Kidney (tissue), 14 donors: ENCODE data around the gene DNAJB13. TPM values are rescaled to one million over a fixed set of nuclear protein-coding genes. Genes with fewer than 3 reads are reported as not detected.

Source experiments
- DNase-seq, 5 donors: peaks; one replicate each; pipeline ENCODE4 v3.0.0-alpha.2; 2013 to 2020
- FAIRE-seq: peaks from 2 replicates; lab custom pipeline; 2012; peaks lifted over from hg19 to GRCh38; lab: Jason Lieb, UNC
- H3K27ac ChIP-seq, 2 donors: one replicate each; pipeline ENCODE4 v1.7.0; 2013; ENCODE audit warnings: low read depth in 2 of 2, low read length in 2 of 2, inconsistent platforms in 1 of 2
- H3K27me3 ChIP-seq: one replicate; pipeline ENCODE4 v1.7.1; 2013; ENCODE audit warnings: low read length, inconsistent platforms; ENCODE audit not compliant: control insufficient read depth, insufficient read depth
- H3K36me3 ChIP-seq, 3 donors: one replicate each; pipeline versions ENCODE4 v1.7.0 to v1.7.1; 2013; ENCODE audit warnings: low read length in 3 of 3, control low read depth in 1 of 3, inconsistent platforms in 1 of 3; ENCODE audit not compliant: insufficient read depth in 3 of 3, control insufficient read depth in 2 of 3
- H3K4me1 ChIP-seq, 3 donors: one replicate each; pipeline versions ENCODE4 v1.7.0 to v1.7.1; 2013; ENCODE audit warnings: low read length in 3 of 3, inconsistent platforms in 1 of 3, low read depth in 1 of 3; ENCODE audit not compliant: control insufficient read depth in 2 of 3, insufficient read depth in 2 of 3
- H3K4me3 ChIP-seq, 3 donors: one replicate each; pipeline versions ENCODE4 v1.7.0 to v1.8.1; 2013; ENCODE audit warnings: low read length in 3 of 3, control low read depth in 1 of 3, inconsistent platforms in 1 of 3
- H3K9ac ChIP-seq, 3 donors: one replicate each; pipeline versions ENCODE4 v1.7.0 to v1.7.1; 2013; ENCODE audit warnings: low read length in 3 of 3, control low read depth in 1 of 3, inconsistent platforms in 1 of 3
- H3K9me3 ChIP-seq, 3 donors: one replicate each; pipeline versions ENCODE4 v1.7.0 to v1.7.1; 2013; ENCODE audit warnings: low read length in 3 of 3, control low read depth in 1 of 3, inconsistent platforms in 1 of 3; ENCODE audit not compliant: control insufficient read depth in 2 of 3, insufficient read depth in 1 of 3
- intact Hi-C: fragments of 100-400 bp; cut with DNase I; formaldehyde crosslinking; loops from one replicate; pipeline ENCODE4 v1.11.1; 2022
- polyA plus RNA-seq: library from polyadenylated mRNA; stranded (reverse); fragments of 350-450 nt; fragmentation: Illumina TruSeq; extraction: RNeasy Lipid Tissue Mini Kit (QIAGEN cat#74804); gene quantifications from one replicate; pipeline ENCODE4 v1.2.3, GENCODE V29; 2014; ENCODE audit warnings: low read depth, low replicate concordance; ENCODE audit not compliant: insufficient read depth
- total RNA-seq: library from RNA; stranded (reverse); fragmentation: NEBNext Ultra II Directional; extraction: Animal tissue kit (Norgen Biotek cat#: 25700); gene quantifications from one replicate; pipeline ENCODE4 v1.2.1, GENCODE V29; 2021
- TF ChIP-seq, protein P1 (sequence below): IDR thresholded peaks from 3 replicates; pipeline ENCODE4 v1.5.1; 2012; ENCODE audit warnings: mild to moderate bottlenecking, moderate library complexity, borderline replicate concordance; ENCODE audit not compliant: insufficient read depth; ENCODE audit errors: extremely low read depth
- donor health status: control.
- donor health status: control.
- donor health status: control.
- donor health status: control.
- donor health status: control.
- donor health status: DM: yes; HTN: yes; CAD: no.
- donor health status: Normal renal cell carcinoma (clear cell type).

Gene DNAJB13
- total and polyA plus RNA-seq, 2 donors from 2014 or later: 1.5 to 4.3 TPM

DNA sequence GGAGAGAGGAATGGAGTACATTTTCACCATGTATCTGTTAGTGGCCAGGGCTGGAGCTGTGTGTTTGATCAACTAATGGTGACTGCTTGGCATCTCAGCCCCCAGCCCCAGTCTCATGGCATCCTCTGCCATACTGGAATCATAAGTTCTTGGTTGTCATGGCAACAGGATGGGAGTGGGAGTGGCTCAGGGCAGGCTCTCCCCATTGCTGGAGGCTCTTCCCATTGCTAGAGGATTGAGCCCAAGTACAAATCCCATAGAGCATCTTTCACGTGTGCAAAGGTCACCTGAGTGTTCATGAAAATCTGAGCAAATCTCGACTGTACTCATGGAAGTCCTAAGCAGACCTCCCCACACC, 14.9 kb downstream of the DNAJB13 start:
- Histone ChIP-seq H3K4me1 (peaks cover 0 to 2% (median 0%) of the 10 kb centered on the region in 3 donors), H3K9ac (no peak overlapping the region), H3K27ac (no peak overlapping the region), H3K9me3 (no peaks in the 10 kb centered on the region), H3K4me3 (no peak overlapping the region), H3K27me3 (no peaks in the 10 kb centered on the region), H3K36me3 (no peaks in the 10 kb centered on the region)
- intact Hi-C loops: no loop called here
- FAIRE-seq: no peak
- TF ChIP-seq, protein P1, sequence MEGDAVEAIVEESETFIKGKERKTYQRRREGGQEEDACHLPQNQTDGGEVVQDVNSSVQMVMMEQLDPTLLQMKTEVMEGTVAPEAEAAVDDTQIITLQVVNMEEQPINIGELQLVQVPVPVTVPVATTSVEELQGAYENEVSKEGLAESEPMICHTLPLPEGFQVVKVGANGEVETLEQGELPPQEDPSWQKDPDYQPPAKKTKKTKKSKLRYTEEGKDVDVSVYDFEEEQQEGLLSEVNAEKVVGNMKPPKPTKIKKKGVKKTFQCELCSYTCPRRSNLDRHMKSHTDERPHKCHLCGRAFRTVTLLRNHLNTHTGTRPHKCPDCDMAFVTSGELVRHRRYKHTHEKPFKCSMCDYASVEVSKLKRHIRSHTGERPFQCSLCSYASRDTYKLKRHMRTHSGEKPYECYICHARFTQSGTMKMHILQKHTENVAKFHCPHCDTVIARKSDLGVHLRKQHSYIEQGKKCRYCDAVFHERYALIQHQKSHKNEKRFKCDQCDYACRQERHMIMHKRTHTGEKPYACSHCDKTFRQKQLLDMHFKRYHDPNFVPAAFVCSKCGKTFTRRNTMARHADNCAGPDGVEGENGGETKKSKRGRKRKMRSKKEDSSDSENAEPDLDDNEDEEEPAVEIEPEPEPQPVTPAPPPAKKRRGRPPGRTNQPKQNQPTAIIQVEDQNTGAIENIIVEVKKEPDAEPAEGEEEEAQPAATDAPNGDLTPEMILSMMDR: no peak
- no peak for DNase-seq

DNA sequence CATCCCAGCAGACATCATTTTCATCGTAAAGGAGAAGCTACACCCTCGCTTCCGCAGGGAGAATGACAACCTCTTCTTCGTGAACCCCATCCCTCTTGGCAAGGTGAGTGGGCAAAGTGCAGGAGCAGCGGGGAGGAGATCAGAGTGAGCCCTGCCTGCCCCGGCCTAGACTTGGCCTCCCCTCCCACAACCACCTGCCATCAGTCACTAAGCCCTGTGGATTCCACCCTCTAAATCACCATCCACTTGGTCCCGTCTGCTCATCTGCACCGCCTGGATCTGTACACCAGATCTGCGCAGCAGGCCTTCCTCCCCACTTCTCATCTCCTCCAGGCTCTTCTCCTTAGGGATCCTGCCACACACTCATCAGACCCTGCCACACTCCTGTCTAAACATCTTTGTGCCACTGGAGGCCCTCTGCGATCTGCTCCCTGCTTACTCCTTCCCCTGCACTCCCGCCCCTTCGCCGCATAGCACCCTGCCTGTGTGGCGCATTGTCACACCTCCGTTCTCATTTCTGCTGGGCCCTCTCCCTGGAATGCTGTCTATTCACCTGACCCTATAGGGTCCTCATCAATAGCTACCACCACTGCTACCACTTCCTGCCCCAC, 17.6 kb downstream of the DNAJB13 start:
- no peaks in the 10 kb centered on the region for H3K27me3 ChIP-seq
- peaks cover 0 to 2% (median 0%) of the 10 kb centered on the region in 3 donors for H3K4me1 ChIP-seq
- H3K27ac ChIP-seq: no peak overlapping the region
- no peak for FAIRE-seq
- DNase-seq: no peak
- no peaks in the 10 kb centered on the region for H3K36me3 ChIP-seq
- no peak overlapping the region for H3K4me3 ChIP-seq
- H3K9me3 ChIP-seq: no peaks in the 10 kb centered on the region
- TF ChIP-seq, protein P1: no peak
- H3K9ac ChIP-seq: no peak overlapping the region
- intact Hi-C loops: no loop called here

DNA sequence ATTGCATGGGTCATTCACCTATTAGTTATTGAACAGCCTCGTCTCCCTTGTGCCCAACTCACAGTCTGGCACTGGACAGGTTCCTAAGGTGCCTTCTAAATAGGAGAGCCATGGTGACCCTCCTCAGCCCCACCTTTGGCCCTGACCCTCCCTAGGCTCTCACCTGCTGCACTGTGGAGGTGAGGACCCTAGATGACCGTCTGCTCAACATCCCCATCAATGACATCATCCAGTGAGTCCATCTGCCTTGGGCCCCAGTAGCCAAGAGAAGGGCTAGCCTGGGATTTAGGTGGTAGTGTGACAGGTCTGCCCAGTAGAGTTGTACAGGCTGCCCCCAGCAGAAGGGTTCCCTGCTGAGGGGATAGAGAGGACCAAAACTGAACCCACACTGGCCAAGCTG, 18.3 kb downstream of the DNAJB13 start:
- H3K36me3 ChIP-seq: no peaks in the 10 kb centered on the region
- H3K27me3 ChIP-seq: no peaks in the 10 kb centered on the region
- peaks cover 0 to 2% (median 0%) of the 10 kb centered on the region in 3 donors for H3K4me1 ChIP-seq
- H3K4me3 ChIP-seq: no peak overlapping the region
- no peak for DNase-seq
- no peak for FAIRE-seq
- H3K27ac ChIP-seq: no peak overlapping the region
- no peaks in the 10 kb centered on the region for H3K9me3 ChIP-seq
- intact Hi-C loops: no loop called here
- no peak overlapping the region for H3K9ac ChIP-seq
- TF ChIP-seq, protein P1: no peak
